MG63 (cell line): ENCODE measurements around the gene CCDC127. TPM values are rescaled to one million over a fixed set of nuclear protein-coding genes. Genes with fewer than 3 reads are reported as not detected.
"Not testable (repeated sequence)": the region's sequence is repeated elsewhere in the genome, so short reads cannot be mapped to it uniquely, and the experiment has no call there.

Source experiments
- DNase-seq: peaks from one replicate; pipeline ENCODE4 v3.0.0-alpha.2; 2020
- H3K27me3 ChIP-seq: fragments of 250-450 bp; sonication (Bioruptor Pico); 2 replicates; pipeline ENCODE4 v1.5.1; 2020; ENCODE audit warnings: mild to moderate bottlenecking, moderate library complexity
- H3K36me3 ChIP-seq: fragments of 250-450 bp; sonication (Bioruptor Pico); 2 replicates; pipeline ENCODE4 v1.5.1; 2020; ENCODE audit warnings: mild to moderate bottlenecking, moderate library complexity
- H3K4me3 ChIP-seq: fragments of 250-450 bp; sonication (Bioruptor Pico); 2 replicates; pipeline ENCODE4 v1.5.1; 2020; ENCODE audit warnings: mild to moderate bottlenecking, moderate library complexity
- H3K9me3 ChIP-seq: fragments of 250-450 bp; sonication (Bioruptor Pico); 2 replicates; pipeline ENCODE4 v1.5.1; 2020; ENCODE audit warnings: mild to moderate bottlenecking, moderate library complexity
- total RNA-seq: library from RNA; depleted of rRNA; stranded (reverse); fragments of >200 nt; shearing (Covaris generic); gene quantifications from 2 replicates; pipeline ENCODE4 v1.2.3, GENCODE V29; 2014; ENCODE audit warnings: low replicate concordance; rRNA removed

Gene CCDC127, protein sequence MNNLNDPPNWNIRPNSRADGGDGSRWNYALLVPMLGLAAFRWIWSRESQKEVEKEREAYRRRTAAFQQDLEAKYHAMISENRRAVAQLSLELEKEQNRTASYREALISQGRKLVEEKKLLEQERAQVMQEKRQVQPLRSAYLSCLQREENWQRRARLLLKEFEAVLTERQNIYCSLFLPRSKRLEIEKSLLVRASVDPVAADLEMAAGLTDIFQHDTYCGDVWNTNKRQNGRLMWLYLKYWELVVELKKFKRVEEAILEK
- 2.9 and 3.4 TPM in 2 replicates for total RNA-seq

DNA sequence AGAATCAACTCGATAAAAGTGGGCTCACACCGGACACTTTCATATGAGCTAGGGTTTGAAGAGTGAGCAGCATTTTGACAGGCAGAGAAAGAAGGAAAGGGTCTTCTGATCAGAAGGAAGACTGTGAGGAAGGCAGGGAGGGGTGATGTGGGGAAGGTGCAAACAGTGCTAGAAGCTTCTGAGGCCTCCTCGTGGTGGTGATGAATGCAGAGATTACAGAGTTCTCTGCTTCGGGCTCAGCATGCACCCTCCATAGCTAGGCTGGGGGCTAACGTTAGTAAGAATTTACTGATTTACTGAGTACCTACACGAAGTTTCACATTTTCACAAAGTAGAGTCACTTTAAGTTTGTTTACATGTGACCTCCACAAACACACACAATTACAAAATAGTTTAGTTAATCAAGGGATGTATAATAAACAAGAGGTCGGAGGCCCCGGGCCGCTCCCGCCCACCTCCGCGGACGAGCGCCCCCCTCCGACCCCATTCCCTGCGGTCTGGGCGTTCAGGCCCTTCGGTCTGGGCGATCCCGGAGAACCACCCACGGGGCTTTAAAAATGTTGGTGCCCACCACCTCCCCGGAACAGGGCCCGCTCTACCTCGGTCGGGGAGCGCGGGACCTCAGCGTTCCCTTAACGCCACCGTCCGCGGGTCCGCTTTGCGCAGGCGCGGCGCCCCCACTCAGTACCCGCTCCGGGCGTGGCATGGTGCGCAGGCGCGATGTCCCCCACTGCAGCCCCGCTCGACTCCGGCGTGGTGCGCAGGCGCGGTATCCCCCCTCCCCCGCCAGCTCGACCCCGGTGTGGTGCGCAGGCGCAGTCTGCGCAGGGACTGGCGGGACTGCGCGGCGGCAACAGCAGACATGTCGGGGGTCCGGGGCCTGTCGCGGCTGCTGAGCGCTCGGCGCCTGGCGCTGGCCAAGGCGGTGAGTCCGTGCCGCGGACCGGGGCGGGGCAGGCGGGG, at the start of gene CCDC127, which contains the start of gene SDHA:
CCDC127 (minus strand) TSS at position 660 of the 963 bp plus-strand sequence. CDS start 1,304 bp downstream, outside the sequence.
SDHA (plus strand) TSS at position 827 of the 963 bp plus-strand sequence; CDS start at position 863, 36 bp downstream.
- not testable (repeated sequence) for H3K27me3 ChIP-seq, H3K9me3 ChIP-seq
- H3K36me3 ChIP-seq, result peaks cover 11% of the 10 kb centered on the region
- DNase-seq, result peak; percentile 94
- H3K4me3 ChIP-seq, result peak within 1 kb of the TSS; percentile 96

DNA sequence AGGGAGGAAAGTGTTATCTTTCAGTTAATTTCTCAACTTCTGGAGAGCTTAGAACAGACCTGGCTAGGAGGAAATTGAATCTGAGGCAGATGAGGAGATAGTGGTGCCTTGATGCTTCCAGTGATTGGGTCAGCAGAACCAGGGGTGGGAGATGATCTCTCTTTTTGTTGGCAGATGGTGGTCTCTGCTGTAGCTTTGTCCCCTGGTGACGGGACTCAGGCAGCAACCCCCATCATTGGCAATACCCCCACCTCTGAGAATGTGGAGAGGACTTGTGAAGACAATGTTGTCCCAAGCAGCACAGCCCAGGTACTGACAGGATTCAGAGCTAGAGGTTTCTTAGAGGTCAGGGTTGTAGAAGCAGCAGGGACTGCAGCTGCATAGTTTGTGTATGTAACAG, 49.8 kb upstream of the CCDC127 start:
- no peaks in the 10 kb centered on the region for H3K27me3 ChIP-seq
- no peak overlapping the region for H3K4me3 ChIP-seq
- DNase-seq, result no peak
- H3K9me3 ChIP-seq, result no peaks in the 10 kb centered on the region
- peaks cover 29% of the 10 kb centered on the region for H3K36me3 ChIP-seq

DNA sequence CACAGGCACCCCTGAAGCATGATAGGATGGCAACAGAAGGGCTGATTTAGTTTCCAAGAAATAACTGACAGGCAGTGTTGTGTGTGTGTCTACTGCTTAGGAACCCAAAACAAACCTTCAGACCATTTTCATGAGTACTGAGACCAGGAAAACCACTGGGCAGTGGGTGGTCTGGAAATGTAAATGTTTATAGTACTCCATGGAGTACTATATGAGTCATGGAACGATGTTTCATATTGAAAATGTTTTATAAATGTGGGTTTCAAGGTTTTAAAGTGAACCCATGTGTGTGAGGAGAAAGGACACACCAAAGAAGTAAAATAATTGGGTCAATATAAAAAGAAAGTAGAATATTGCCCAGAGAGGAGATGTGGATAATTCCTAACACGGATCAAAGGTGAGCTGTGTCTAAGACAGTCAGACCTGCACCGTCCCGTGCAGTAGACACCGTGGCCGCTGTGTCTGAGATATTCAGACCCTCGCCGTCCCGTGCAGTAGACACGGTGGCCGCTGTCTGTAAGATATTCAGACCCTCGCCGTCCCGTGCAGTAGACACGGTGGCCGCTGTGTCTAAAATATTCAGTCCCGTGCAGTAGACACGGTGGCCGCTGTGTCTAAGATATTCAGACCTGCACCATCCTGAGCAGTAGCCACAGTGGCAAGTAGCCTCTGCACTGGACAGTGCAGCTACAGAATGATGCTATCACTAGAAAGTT, 48.5 kb upstream of the CCDC127 start:
- peak; percentile 46 for DNase-seq
- not testable (repeated sequence) for H3K4me3 ChIP-seq, H3K27me3 ChIP-seq, H3K9me3 ChIP-seq
- peaks cover 29% of the 10 kb centered on the region for H3K36me3 ChIP-seq

DNA sequence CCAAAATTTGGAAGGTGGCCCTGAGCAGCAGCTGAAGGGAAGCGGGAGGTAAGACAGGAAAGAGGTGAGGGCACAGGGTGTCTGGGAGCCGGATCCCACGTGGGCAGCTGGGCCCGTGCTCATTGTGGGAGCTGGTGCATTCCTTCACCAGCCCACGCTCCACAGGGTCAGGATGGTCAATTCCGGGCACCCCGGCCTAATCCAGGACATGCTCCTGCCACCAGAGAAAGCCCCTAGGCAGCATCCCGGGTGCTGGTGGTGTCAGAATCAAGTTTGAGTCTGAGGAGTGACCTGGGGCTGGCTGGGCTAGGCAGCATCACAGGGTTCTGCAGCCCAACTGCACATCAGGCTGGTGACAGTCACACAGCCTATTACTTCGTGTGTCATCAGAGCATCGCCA, 46.4 kb upstream of the CCDC127 start:
- Histone ChIP-seq H3K36me3 (peaks cover 29% of the 10 kb centered on the region), H3K9me3 (no peaks in the 10 kb centered on the region), H3K27me3 (no peaks in the 10 kb centered on the region), H3K4me3 (no peak overlapping the region)
- DNase-seq, result no peak

DNA sequence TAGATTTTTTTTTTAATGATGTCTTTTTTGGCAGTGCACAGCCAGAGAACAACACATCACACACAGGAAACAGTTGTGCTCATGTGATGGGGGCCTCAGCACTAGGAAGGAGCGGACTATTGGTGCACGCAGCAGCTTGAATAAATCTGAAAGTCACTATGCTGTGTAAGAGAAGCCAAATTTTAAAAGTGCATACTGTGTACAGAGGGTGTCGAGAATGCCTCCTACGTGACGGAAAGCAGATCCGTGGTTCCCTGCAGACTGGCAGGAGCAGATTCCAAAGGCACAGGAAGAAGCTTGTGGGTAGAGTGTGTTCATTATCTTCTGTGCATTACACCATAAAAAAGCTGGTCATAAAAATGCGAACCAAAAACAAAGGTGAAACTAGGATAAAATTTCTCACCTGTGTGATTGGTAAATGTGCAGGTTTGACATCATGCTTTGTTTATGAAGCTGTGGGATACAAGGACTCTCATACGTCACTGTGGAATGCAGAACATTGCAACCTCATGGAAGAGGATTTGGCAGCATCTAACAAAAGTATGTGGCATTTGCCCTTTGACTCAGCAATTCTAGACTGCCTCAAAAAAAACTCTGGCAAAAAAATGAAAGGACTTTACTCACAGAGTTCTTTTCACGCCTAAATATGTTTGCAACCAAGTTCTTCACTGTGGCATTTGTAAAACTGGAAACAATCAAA, 45.5 kb upstream of the CCDC127 start:
- DNase-seq, result peak; percentile 53
- H3K27me3 ChIP-seq, result not testable (repeated sequence)

DNA sequence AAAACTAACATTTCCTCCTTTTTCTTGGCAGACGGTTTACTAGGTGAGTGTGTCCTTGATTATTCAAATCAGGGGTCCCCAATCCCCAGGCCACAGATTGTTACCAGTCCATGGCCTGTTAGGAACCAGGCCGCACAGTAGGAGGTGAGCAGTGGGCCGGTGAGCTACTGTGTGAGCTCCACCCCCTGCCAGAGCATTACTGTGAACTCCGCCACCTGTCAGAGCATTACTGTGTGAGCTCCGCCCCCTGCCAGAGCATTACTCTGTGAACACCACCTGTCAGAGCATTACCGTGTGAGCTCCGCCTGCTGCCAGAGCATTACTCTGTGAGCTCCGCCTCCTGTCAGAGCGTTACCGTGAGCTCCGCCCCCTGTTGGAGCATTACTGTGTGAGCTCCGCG, 39.2 kb upstream of the CCDC127 start:
- DNase-seq, result no peak
- H3K36me3 ChIP-seq, result peaks cover 23% of the 10 kb centered on the region
- H3K9me3 ChIP-seq, result no peaks in the 10 kb centered on the region

More for the DNA sequence above, 45.5 kb upstream of the CCDC127 start:
- not testable (repeated sequence) for H3K4me3 ChIP-seq, H3K9me3 ChIP-seq
- H3K36me3 ChIP-seq, result peaks cover 29% of the 10 kb centered on the region

DNA sequence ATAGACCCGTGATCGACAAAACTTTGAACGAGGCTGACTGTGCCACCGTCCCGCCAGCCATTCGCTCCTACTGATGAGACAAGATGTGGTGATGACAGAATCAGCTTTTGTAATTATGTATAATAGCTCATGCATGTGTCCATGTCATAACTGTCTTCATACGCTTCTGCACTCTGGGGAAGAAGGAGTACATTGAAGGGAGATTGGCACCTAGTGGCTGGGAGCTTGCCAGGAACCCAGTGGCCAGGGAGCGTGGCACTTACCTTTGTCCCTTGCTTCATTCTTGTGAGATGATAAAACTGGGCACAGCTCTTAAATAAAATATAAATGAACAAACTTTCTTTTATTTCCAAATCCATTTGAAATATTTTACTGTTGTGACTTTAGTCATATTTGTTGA, 38.4 kb upstream of the CCDC127 start:
- not testable (repeated sequence) for H3K4me3 ChIP-seq, H3K9me3 ChIP-seq, DNase-seq

More for the DNA sequence above, 39.2 kb upstream of the CCDC127 start:
- no peak overlapping the region for H3K4me3 ChIP-seq
- H3K27me3 ChIP-seq, result no peaks in the 10 kb centered on the region

DNA sequence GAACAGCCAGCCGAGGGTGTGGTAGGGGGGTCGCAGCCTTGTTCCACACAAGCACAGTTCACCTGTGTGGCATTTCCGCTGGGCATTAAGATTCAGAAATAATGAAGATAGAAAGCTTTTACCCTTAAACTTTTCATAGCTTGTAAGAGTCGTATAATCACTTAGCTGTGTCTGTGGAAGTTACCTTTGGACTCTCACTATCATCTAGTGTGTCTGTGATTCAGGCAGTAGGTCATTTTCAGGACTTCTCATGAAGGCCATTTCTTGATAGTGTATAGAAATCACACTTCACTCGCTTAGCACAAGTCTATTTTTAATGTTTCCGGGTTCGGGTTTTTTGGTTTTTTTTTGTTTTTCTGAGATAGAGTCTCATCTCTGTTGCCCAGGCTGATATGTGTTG, 37.2 kb upstream of the CCDC127 start:
- not testable (repeated sequence) for H3K9me3 ChIP-seq, H3K27me3 ChIP-seq, DNase-seq, H3K4me3 ChIP-seq
- H3K36me3 ChIP-seq, result peaks cover 23% of the 10 kb centered on the region

More for the DNA sequence above, 38.4 kb upstream of the CCDC127 start:
- H3K27me3 ChIP-seq, result not testable (repeated sequence)
- H3K36me3 ChIP-seq, result peaks cover 23% of the 10 kb centered on the region

DNA sequence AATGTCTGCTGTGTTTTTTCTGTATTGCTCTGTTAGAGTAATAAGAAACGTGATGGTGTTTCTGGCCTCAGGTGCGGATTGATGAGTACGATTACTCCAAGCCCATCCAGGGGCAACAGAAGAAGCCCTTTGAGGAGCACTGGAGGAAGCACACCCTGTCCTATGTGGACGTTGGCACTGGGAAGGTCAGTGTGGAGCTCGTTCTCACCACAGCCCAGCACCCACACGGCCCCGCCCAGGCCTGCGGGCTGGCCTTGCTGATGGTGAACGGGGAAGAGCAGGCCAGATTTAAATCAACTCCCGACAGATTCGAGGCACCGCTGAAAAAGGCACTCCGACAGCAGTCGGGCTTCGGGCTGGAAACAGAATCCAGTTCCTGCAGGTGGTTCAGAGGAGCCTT, 36.4 kb upstream of the CCDC127 start:
- not testable (repeated sequence) for H3K27me3 ChIP-seq, H3K4me3 ChIP-seq, H3K9me3 ChIP-seq, DNase-seq
- H3K36me3 ChIP-seq, result peaks cover 30% of the 10 kb centered on the region

DNA sequence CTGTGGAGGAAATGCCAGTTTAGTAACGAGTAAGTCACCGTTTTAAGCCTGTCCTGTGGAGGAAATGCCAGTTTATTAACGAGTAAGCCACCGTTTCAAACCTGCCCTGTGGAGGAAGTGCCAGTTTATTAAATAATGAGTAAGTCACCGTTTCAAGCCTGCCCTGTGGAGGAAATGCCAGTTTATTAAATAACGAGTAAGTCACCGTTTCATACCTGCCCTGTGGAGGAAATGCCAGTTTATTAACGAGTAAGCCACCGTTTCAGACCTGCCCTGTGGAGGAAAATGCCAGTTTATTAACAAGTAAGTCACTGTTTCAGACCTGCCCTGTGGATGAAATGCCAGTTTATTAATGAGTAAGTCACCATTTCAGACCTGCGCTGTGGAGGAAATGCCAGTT, 34.6 kb upstream of the CCDC127 start:
- H3K4me3 ChIP-seq, result no peak overlapping the region
- no peaks in the 10 kb centered on the region for H3K9me3 ChIP-seq
- no peak for DNase-seq
- H3K36me3 ChIP-seq, result peaks cover 48% of the 10 kb centered on the region
- no peaks in the 10 kb centered on the region for H3K27me3 ChIP-seq

DNA sequence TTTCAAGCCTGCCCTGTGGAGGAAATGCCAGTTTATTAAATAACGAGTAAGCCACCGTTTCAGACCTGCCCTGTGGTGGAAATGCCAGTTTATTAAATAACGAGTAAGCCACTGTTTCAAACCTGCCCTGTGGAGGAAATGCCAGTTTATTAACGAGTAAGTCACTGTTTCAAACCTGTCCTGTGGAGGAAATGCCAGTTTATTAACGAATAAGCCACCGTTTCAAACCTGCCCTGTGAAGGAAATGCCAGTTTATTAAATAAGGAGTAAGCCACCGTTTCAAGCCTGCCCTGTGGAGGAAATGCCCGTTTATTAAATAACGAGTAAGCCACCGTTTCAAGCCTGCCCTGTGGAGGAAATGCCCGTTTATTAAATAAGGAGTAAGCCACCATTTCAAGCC, 34.0 kb upstream of the CCDC127 start:
- H3K9me3 ChIP-seq, DNase-seq, H3K27me3 ChIP-seq, H3K4me3 ChIP-seq: not testable (repeated sequence)
- peaks cover 46% of the 10 kb centered on the region for H3K36me3 ChIP-seq

DNA sequence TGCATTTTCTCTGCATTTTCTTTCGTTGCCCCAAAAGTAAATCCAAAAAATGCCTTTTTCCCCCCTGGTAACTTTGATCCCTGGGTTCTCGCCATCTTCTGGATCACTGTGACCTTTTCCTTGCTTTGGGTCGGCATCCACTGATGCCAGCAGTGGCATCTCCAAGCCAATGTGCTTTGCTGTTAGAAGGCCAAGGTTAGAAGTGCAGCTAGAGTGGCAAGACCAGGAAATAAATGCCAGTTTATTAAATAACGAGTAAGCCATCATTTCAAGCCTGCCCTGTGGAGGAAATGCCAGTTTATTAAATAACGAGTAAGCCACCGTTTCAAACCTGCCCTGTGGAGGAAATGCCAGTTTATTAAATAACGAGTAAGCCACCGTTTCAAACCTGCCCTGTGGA, 33.6 kb upstream of the CCDC127 start:
- peaks cover 47% of the 10 kb centered on the region for H3K36me3 ChIP-seq
- not testable (repeated sequence) for H3K27me3 ChIP-seq, H3K4me3 ChIP-seq, H3K9me3 ChIP-seq, DNase-seq

DNA sequence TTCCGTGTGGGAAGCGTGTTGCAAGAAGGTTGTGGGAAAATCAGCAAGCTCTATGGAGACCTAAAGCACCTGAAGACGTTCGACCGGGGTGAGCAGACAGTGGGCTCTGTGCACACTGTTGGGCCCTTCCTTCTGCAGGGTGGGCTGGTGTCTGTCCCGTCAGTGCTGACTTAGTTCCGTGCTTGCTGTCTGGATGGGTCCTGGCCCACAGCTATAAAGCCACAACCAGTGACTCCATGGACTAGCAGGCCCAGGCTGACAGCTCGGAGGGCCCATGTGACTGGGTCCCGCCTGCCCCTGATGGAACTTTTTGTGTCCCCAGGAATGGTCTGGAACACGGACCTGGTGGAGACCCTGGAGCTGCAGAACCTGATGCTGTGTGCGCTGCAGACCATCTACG, 33.1 kb upstream of the CCDC127 start:
- not testable (repeated sequence) for DNase-seq, H3K4me3 ChIP-seq, H3K9me3 ChIP-seq, H3K27me3 ChIP-seq
- H3K36me3 ChIP-seq, result peaks cover 45% of the 10 kb centered on the region

DNA sequence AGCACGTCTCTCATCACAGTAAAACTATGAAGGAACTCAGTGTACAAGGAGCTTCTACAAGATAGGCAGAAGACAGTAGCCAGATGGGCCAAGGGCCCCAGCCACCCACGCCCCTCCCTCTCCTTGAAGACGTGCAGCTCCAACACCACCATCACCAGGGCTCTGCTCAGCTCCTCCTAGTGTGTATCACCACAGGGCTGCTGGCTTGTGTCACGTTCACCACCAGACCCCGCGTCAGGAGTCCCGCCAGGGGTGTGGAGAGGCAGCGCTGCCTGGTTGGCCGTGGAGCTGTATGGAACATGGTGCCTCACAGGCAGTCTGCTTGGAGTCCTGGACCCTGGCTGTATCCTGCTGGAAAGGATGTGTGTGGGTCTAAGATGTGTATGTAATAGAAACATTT, 32.4 kb upstream of the CCDC127 start:
- H3K4me3 ChIP-seq, H3K27me3 ChIP-seq, DNase-seq, H3K9me3 ChIP-seq: not testable (repeated sequence)
- H3K36me3 ChIP-seq, result peaks cover 49% of the 10 kb centered on the region

DNA sequence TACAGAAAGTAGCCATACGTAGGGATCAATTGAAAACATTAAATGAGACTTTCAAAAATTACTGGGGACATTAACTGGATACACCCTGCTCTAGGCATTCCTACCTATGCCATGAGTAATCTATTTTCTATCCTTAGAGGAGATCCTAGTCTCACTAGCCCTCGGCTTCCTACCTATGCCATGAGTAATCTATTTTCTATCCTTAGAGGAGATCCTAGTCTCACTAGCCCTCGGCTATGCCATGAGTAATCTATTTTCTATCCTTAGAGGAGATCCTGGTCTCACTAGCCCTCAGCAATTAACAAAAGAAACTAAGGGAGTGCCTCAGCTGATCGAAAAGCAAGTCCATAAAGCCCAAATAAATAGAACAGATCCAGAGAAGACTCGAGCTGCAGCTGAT, 27.8 kb upstream of the CCDC127 start:
- H3K36me3 ChIP-seq, result peaks cover 72% of the 10 kb centered on the region
- not testable (repeated sequence) for H3K9me3 ChIP-seq, DNase-seq, H3K4me3 ChIP-seq, H3K27me3 ChIP-seq

DNA sequence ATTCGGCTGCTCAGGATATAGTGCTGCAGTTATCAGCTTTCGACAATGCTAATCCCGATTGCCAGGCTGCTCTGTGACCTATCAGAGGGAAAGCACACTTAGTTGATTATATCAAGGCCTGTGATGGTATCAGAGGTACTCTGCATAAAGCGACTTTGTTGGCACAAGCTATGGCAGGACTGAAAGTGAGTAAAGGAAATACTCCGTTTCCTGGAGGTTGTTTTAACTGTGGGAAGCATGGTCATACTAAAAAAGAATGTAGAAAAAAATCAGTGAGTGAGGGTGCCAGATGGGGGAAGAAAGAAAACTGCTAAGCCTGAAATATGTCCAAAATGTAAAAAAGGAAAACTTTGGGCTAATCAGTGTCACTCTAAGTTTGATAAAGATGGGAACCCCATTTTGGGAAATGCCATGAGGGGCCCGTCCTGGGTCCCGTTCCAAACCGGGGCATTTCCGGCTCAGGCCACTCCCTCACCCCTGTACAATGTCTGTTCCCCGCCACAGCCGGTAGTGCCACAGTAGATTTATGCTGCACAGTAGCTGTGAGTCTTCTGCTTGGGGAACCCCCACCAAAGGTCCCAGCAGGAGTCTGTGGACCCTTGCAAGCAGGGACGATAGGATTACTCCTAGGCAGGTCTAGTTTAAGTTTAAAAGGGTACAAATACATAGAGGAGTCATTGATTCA, 25.9 kb upstream of the CCDC127 start:
- H3K4me3 ChIP-seq, H3K9me3 ChIP-seq, DNase-seq, H3K27me3 ChIP-seq: not testable (repeated sequence)
- H3K36me3 ChIP-seq, result peaks cover 71% of the 10 kb centered on the region
